K562 (cell line): ENCODE measurements around the gene CDK5R1. TPM values are rescaled to one million over a fixed set of nuclear protein-coding genes. Genes with fewer than 3 reads are reported as not detected.
A peak's percentile ranks its signal among the peaks of the same experiment; 100 is the strongest.

ENCODE experiments used
- ATAC-seq: fragments of 200-7000 bp; cut with Tn5 transposase; 3 replicates; pipeline ENCODE4 v1.9.1; 2020; ENCODE audit warnings: moderate library complexity
- BruUV-seq: library from RNA; stranded (reverse); fragments of 400-500 nt; replicated peaks from 2 replicates; lab custom pipeline; 2021; lab: Mats Ljungman, UMichigan
- CTCF ChIA-PET: fragments of 300-600 bp; formaldehyde crosslinking; extraction: SDS; loops from one replicate; lab custom pipeline; 2021; ENCODE audit warnings: low intra/inter-chr PET ratio; lab: Yijun Ruan, JAX
- POLR2A ChIA-PET: fragments of 300-600, 350-650 bp; sonication (Branson Sonifier 250); formaldehyde crosslinking; extraction: SDS; loops from one replicate; lab custom pipeline; 2021; ENCODE audit warnings: antibody characterized with exemption, inconsistent platforms; lab: Yijun Ruan, JAX
- DNase-seq, 4 experiments: peaks; one replicate each; pipeline versions ENCODE4 v3.0.0 to v3.0.0-alpha.2; 2011 to 2018; ENCODE audit warnings: low spot score in 3 of 4, mixed read lengths in 3 of 4; ENCODE audit errors: extremely low read depth in 1 of 4
- FAIRE-seq: peaks from 2 replicates; lab custom pipeline; 2011; peaks lifted over from hg19 to GRCh38; lab: Jason Lieb, UNC
- H2AFZ ChIP-seq: 2 replicates; pipeline ENCODE4 v1.6.0; 2011; ENCODE audit warnings: low read depth, low read length, control low read depth, inconsistent platforms
- H3K27ac ChIP-seq: fragments of 200-600 bp; 3 replicates; pipeline ENCODE4 v1.8.0; 2011; ENCODE audit warnings: low read depth, mild to moderate bottlenecking, control low read depth, inconsistent platforms, low read length, moderate library complexity, mixed read lengths; ENCODE audit errors: extremely low read depth
- H3K27me3 ChIP-seq, 2 experiments: fragments of 300-600 bp in 1 of 2; 2 replicates in 1 of 2; 3 replicates in 1 of 2; pipeline versions ENCODE4 v1.6.0 to v1.8.0; 2011; ENCODE audit warnings: inconsistent platforms in 2 of 2, low read length in 2 of 2, mild to moderate bottlenecking in 1 of 2, mixed read lengths in 1 of 2, moderate library complexity in 1 of 2; ENCODE audit not compliant: control insufficient read depth in 2 of 2, insufficient read depth in 2 of 2
- H3K36me3 ChIP-seq: fragments of 300-600 bp; 3 replicates; pipeline ENCODE4 v1.8.0; 2011; ENCODE audit warnings: mild to moderate bottlenecking, low read length, inconsistent platforms; ENCODE audit not compliant: control insufficient read depth, insufficient read depth
- H3K4me1 ChIP-seq, 2 experiments: fragments of 200-600 bp in 1 of 2; replicated peaks in 1 of 2; 2 replicates in 1 of 2; 3 replicates in 1 of 2; pipeline versions ENCODE4 v1.5.1 to v1.8.0; 2011; ENCODE audit warnings: inconsistent platforms in 2 of 2, low read length in 2 of 2, mild to moderate bottlenecking in 1 of 2, mixed read lengths in 1 of 2, moderate library complexity in 1 of 2; ENCODE audit not compliant: control insufficient read depth in 2 of 2, insufficient read depth in 2 of 2
- H3K4me2 ChIP-seq: 2 replicates; pipeline ENCODE4 v1.6.1; 2011; ENCODE audit warnings: low read length, control low read depth, inconsistent platforms, mixed read lengths; ENCODE audit not compliant: insufficient read depth
- H3K4me3 ChIP-seq: fragments of 200-600 bp; sonication (generic), shearing (Covaris generic); 2 replicates; pipeline ENCODE4 v1.5.1; 2016; ENCODE audit warnings: control low read depth, inconsistent platforms
- H3K79me2 ChIP-seq: fragments of 200-600 bp; 3 replicates; pipeline ENCODE4 v1.8.0; 2011; ENCODE audit warnings: low read length, inconsistent platforms; ENCODE audit not compliant: control insufficient read depth, insufficient read depth
- H3K9ac ChIP-seq, 2 experiments: 2 replicates each; pipeline versions ENCODE4 v1.6.0 to v1.6.1; 2011; ENCODE audit warnings: low read depth in 2 of 2, low read length in 2 of 2, control low read depth in 1 of 2, inconsistent platforms in 1 of 2, mild to moderate bottlenecking in 1 of 2, mixed read lengths in 1 of 2; ENCODE audit not compliant: insufficient read depth in 1 of 2
- H3K9me1 ChIP-seq: one replicate; pipeline ENCODE4 v1.6.0; 2011; ENCODE audit warnings: inconsistent platforms, mild to moderate bottlenecking, low read length, moderate library complexity; ENCODE audit not compliant: control insufficient read depth, insufficient read depth
- H3K9me3 ChIP-seq: replicated peaks from 2 replicates; pipeline ENCODE4 v1.5.1; 2011; ENCODE audit warnings: low read depth, low read length, inconsistent platforms; ENCODE audit not compliant: control insufficient read depth, insufficient read depth
- H4K20me1 ChIP-seq: replicated peaks from 2 replicates; pipeline ENCODE4 v1.6.1; 2011; ENCODE audit warnings: low read length, inconsistent platforms, mixed read lengths; ENCODE audit not compliant: control insufficient read depth, insufficient read depth
- IRF2 ChIP-seq: sonication (generic); formaldehyde crosslinking; IDR thresholded peaks from 2 replicates; pipeline ENCODE4 v1.8.1; 2022; ENCODE audit warnings: mild to moderate bottlenecking, missing genetic modification reagents
- WGBS: fragments of 100-300 bp; shearing (Covaris generic); methylation state at CpG from one replicate; pipeline ENCODE4 v1.1.6; 2016; ENCODE audit warnings: low coverage, mixed read lengths; ENCODE audit not compliant: insufficient coverage; ENCODE audit errors: missing lambda C conversion rate; 5-methylcytosine and 5-hydroxymethylcytosine counted together
- in situ Hi-C: fragments of 300-500 bp; cut with MboI; formaldehyde crosslinking; loops from 4 replicates; pipeline ENCODE4 v1.15.0; 2018; ENCODE audit warnings: inconsistent platforms, mixed read lengths
- intact Hi-C: fragments of 100-400 bp; cut with micrococcal nuclease; formaldehyde crosslinking; loops from 2 replicates; pipeline ENCODE4 v1.14.2; 2022
- polyA plus RNA-seq, 8 experiments: library from polyadenylated mRNA; depleted of rRNA in 4 of 8; stranded (reverse) in 5 of 8; unstranded in 3 of 8; fragments of >200 nt; fragmentation: Nextera tagmentation in 2 of 8; fragmentation: Illumina TruSeq in 1 of 8; extraction: Ambion mirVana in 2 of 8; extraction: Trizol in 1 of 8; gene quantifications; 2 replicates each; pipeline versions ENCODE4 v1.2.1 to v1.2.3, GENCODE V29; 2011 to 2014; ENCODE audit warnings: inconsistent platforms in 1 of 8, missing spikeins in 1 of 8
- total RNA-seq, 7 experiments: library from RNA; depleted of rRNA in 6 of 7; stranded (reverse); fragments of >200 nt in 6 of 7; fragmentation: Illumina TruSeq in 2 of 7; extraction: Trizol in 2 of 7; gene quantifications; 2 replicates each; pipeline versions ENCODE4 v1.2.1 to v1.2.3, GENCODE V29; 2011 to 2021; ENCODE audit warnings: low replicate concordance in 1 of 7

The CDK5R1 gene
- total and polyA plus RNA-seq, 9 of the 15 experiments (the other 6 are each of a cell fraction or from before 2014, with no cell fraction given): 0.10 to 4.8 (median 2.3) TPM

DNA sequence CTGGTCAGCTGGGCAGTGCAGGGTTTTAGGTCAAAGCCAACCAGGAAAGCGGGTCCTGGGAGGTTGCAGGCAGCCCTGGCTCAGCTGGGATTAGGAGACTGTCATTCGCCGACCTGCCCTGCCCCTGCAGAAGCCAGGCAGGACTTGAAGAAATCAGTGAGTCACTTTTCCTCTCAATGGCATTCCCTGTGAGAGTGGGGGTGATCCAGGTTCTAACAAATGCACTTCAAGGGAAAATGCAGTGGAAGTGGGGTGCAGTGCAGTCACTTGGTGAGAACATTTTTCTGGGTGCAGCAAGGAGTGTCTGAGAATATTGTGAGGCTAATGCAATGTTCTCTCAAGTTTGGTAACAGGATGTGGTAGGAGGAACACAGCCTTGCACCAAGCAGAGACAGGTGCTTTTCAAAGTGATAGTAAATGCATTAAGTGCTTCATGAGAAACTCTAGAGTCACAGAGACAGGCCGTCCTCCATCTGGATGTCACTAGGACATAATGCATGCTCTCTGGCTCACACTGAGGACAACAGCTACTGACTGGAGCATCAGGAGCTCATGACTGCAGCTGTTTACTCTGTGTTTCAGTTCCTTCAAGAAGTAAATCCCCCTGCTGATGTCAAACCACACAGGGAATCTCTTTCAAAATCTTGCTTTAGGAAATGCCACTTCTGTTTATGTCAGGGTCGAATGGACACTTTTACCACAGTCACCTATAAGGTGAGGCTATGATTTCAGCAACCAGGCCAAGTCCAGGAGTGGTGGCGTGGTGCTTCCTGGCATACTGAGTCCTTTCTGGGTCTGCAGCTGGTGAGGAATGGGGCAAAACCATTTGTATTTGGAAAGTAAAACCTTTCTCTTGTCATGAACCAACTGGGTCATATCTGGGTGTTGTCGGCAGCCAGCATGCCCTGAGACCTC is 16.7 kb downstream of the CDK5R1 start:
- H3K4me2 ChIP-seq: no peak overlapping the region
- in situ Hi-C loops: no loop called here
- 0 out of 5 replicates have a peak, but pooled peaks cover 0 to 3% of the 10 kb centered on the region in 2 experiments for H3K4me1 ChIP-seq
- no peak for DNase-seq
- no peaks in the 10 kb centered on the region for H3K9me3 ChIP-seq
- no peaks in the 10 kb centered on the region for H3K9me1 ChIP-seq
- H3K9ac ChIP-seq: peak overlapping the region in 1 of 2 experiments; percentile 56; a peak in 2 of 4 replicates
- no TSS peak for BruUV-seq
- no peaks in the 10 kb centered on the region for H3K79me2 ChIP-seq
- no peak overlapping the region for H3K4me3 ChIP-seq
- intact Hi-C loops: no loop called here
- WGBS: 53% methylated on average over 7 of the region's 7 CpGs
- H3K27me3 ChIP-seq: no peaks in the 10 kb centered on the region
- CTCF ChIA-PET: no interaction called here
- no peaks in the 10 kb centered on the region; the same call in 2 of the 3 replicates for H3K36me3 ChIP-seq
- H3K27ac ChIP-seq: no peak overlapping the region
- no peak for FAIRE-seq
- POLR2A ChIA-PET: interaction anchor here (0.6 to 0.9 kb wide), 3 partner anchors 15 to 1037 kb away, joined by 3 to 4 read pairs (median 3); no protein-coding TSS in a partner anchor
- ATAC-seq: no peak
- TF ChIP-seq IRF2 (CRISPR knock-in tag): no peak
- no peak overlapping the region for H2AFZ ChIP-seq
- 0 out of 2 replicates have a peak, but pooled peaks cover under 1% of the 10 kb centered on the region for H4K20me1 ChIP-seq
